Measurements from ENCODE around the gene RBMS3. TPM values are rescaled to one million over a fixed set of nuclear protein-coding genes. Genes with fewer than 3 reads are reported as not detected.

The RBMS3 gene
- total and polyA plus RNA-seq, 3 donors from 2014 or later: 5.6 to 36.2 (median 19.7) TPM

GRCh38 chr3:30017901-30018300 is 737.0 kb downstream of the RBMS3 start:
- Histone ChIP-seq H3K36me3 (ENCODE audit: low read depth, missing control alignments) (no peaks in the 10 kb centered on the region), H3K9me3 (no peaks in the 10 kb centered on the region), H3K27ac (no peak overlapping the region), H3K27me3 (no peaks in the 10 kb centered on the region), H3K4me1 (no peaks in the 10 kb centered on the region), H3K4me3 (no peak overlapping the region)
- intact Hi-C loops (cut with DNase I; ENCODE audit: low total_unique reads): loop anchor here (5.0 kb wide), 1 partner anchor 179 kb away; no protein-coding TSS in a partner anchor
- WGBS, 2 donors: 52 to 77% methylated on average over 2 of the region's 2 CpGs
- no peak for TF ChIP-seq CTCF (IDR thresholded peaks at IDR 0.05)
- TF ChIP-seq POLR2A (IDR thresholded peaks at IDR 0.05): no peak
- no peak for DNase-seq

- intact Hi-C loops (cut with DNase I; ENCODE audit: low total_unique reads): no loop called here
- Histone ChIP-seq H3K27me3 (no peaks in the 10 kb centered on the region), H3K36me3 (ENCODE audit: low read depth, missing control alignments) (no peaks in the 10 kb centered on the region), H3K4me3 (no peak overlapping the region), H3K4me1 (no peaks in the 10 kb centered on the region), H3K9me3 (no peaks in the 10 kb centered on the region), H3K27ac (no peak overlapping the region)
- TF ChIP-seq POLR2A (IDR thresholded peaks at IDR 0.05): no peak
- no peak for TF ChIP-seq CTCF (IDR thresholded peaks at IDR 0.05)
- no peak for DNase-seq
- 70 to 96% methylated on average over 1 of the region's 1 CpG for WGBS, 2 donors
These were observed 739.5 kb downstream of the RBMS3 start for GRCh38 chr3:30020380-30020779.

GRCh38 chr3:30024466-30024865 is 743.6 kb downstream of the RBMS3 start:
- DNase-seq: no peak
- 67 to 86% methylated on average over 4 of the region's 4 CpGs for WGBS, 2 donors
- TF ChIP-seq POLR2A (IDR thresholded peaks at IDR 0.05): no peak
- TF ChIP-seq CTCF (IDR thresholded peaks at IDR 0.05): no peak
- H3K9me3 ChIP-seq: no peaks in the 10 kb centered on the region
- no peak overlapping the region for H3K27ac ChIP-seq
- no peaks in the 10 kb centered on the region for H3K4me1 ChIP-seq
- H3K4me3 ChIP-seq: no peak overlapping the region
- H3K27me3 ChIP-seq: no peaks in the 10 kb centered on the region
- intact Hi-C loops (cut with DNase I; ENCODE audit: low total_unique reads): no loop called here
- H3K36me3 ChIP-seq (ENCODE audit: low read depth, missing control alignments): no peaks in the 10 kb centered on the region

GRCh38 chr3:30026851-30027250 is 746.0 kb downstream of the RBMS3 start:
- no peaks in the 10 kb centered on the region for H3K27me3 ChIP-seq
- TF ChIP-seq POLR2A (IDR thresholded peaks at IDR 0.05): no peak
- TF ChIP-seq CTCF (IDR thresholded peaks at IDR 0.05): no peak
- WGBS, 2 donors: 61 to 90% methylated on average over 1 of the region's 1 CpG
- H3K4me3 ChIP-seq: no peak overlapping the region
- intact Hi-C loops (cut with DNase I; ENCODE audit: low total_unique reads): no loop called here
- DNase-seq: no peak
- H3K27ac ChIP-seq: no peak overlapping the region
- no peaks in the 10 kb centered on the region for H3K9me3 ChIP-seq
- no peaks in the 10 kb centered on the region for H3K36me3 ChIP-seq (ENCODE audit: low read depth, missing control alignments)
- H3K4me1 ChIP-seq: peaks cover 3% of the 10 kb centered on the region

- Histone ChIP-seq H3K36me3 (ENCODE audit: low read depth, missing control alignments) (no peaks in the 10 kb centered on the region), H3K4me1 (peaks cover 3% of the 10 kb centered on the region), H3K27me3 (no peaks in the 10 kb centered on the region), H3K27ac (no peak overlapping the region), H3K9me3 (no peaks in the 10 kb centered on the region), H3K4me3 (no peak overlapping the region)
- WGBS, 2 donors: 88 to 92% methylated on average over 1 of the region's 1 CpG
- TF ChIP-seq POLR2A (IDR thresholded peaks at IDR 0.05): no peak
- no peak for TF ChIP-seq CTCF (IDR thresholded peaks at IDR 0.05)
- no peak for DNase-seq
- intact Hi-C loops (cut with DNase I; ENCODE audit: low total_unique reads): no loop called here
These were observed 753.5 kb downstream of the RBMS3 start for GRCh38 chr3:30034246-30034991.
